22Rv1 (cell line): ENCODE results near the gene DKC1.

ENCODE experiments used
- CTCF ChIP-seq: fragments of 450-650 bp; IDR thresholded peaks from 2 replicates; pipeline ENCODE4 v1.5.1; 2017; ENCODE audit warnings: mild to moderate bottlenecking
- ZFX ChIP-seq: fragments of 450-650 bp; IDR thresholded peaks from 2 replicates; pipeline ENCODE4 v1.6.1; 2017; ENCODE audit warnings: antibody characterized with exemption, borderline replicate concordance

GRCh38 chrX:154727418-154727817, 35.2 kb upstream of the DKC1 start:
- TF ChIP-seq CTCF (no peak), ZFX (no peak)
